Measurements from ENCODE around the gene DOCK1.

The DOCK1 gene

GRCh38 chr10:127089446-127089845, 184.2 kb downstream of the DOCK1 start:
- DNase-seq (ENCODE audit: low read depth) = no peak

- no peak for DNase-seq (ENCODE audit: low read depth)
Observed at GRCh38 chr10:127090138-127090537, 184.9 kb downstream of the DOCK1 start.

- no peak for DNase-seq (ENCODE audit: low read depth)
Observed at GRCh38 chr10:127091354-127091753, 186.1 kb downstream of the DOCK1 start.

GRCh38 chr10:127092916-127093315, 187.7 kb downstream of the DOCK1 start:
- no peak for DNase-seq (ENCODE audit: low read depth)

- DNase-seq (ENCODE audit: low read depth) = no peak
Observed at GRCh38 chr10:127094984-127095383, 189.8 kb downstream of the DOCK1 start.

GRCh38 chr10:127100983-127101615, 195.9 kb downstream of the DOCK1 start:
- DNase-seq (ENCODE audit: low read depth) = no peak

GRCh38 chr10:127102176-127102575, 196.9 kb downstream of the DOCK1 start:
- DNase-seq (ENCODE audit: low read depth) = no peak

GRCh38 chr10:127115100-127115499, 209.9 kb downstream of the DOCK1 start:
- no peak for DNase-seq (ENCODE audit: low read depth)

GRCh38 chr10:127117125-127117524, 211.9 kb downstream of the DOCK1 start:
- no peak for DNase-seq (ENCODE audit: low read depth)

GRCh38 chr10:127118034-127118433, 212.8 kb downstream of the DOCK1 start:
- no peak for DNase-seq (ENCODE audit: low read depth)

GRCh38 chr10:127119936-127120335, 214.7 kb downstream of the DOCK1 start:
- no peak for DNase-seq (ENCODE audit: low read depth)

- no peak for DNase-seq (ENCODE audit: low read depth)
Observed at GRCh38 chr10:127122831-127123230, 217.6 kb downstream of the DOCK1 start.

GRCh38 chr10:127123626-127124025, 218.4 kb downstream of the DOCK1 start:
- no peak for DNase-seq (ENCODE audit: low read depth)

GRCh38 chr10:127125331-127125730, 220.1 kb downstream of the DOCK1 start:
- no peak for DNase-seq (ENCODE audit: low read depth)

- no peak for DNase-seq (ENCODE audit: low read depth)
Observed at GRCh38 chr10:127127822-127128221, 222.6 kb downstream of the DOCK1 start.

- DNase-seq (ENCODE audit: low read depth) = no peak
Observed at GRCh38 chr10:127129104-127129503, 223.9 kb downstream of the DOCK1 start.

GRCh38 chr10:127132451-127132850, 227.2 kb downstream of the DOCK1 start:
- no peak for DNase-seq (ENCODE audit: low read depth)

GRCh38 chr10:127133225-127133624, 228.0 kb downstream of the DOCK1 start:
- no peak for DNase-seq (ENCODE audit: low read depth)

- no peak for DNase-seq (ENCODE audit: low read depth)
Observed at GRCh38 chr10:127133672-127134500, 228.7 kb downstream of the DOCK1 start.

GRCh38 chr10:127135844-127136577, 230.8 kb downstream of the DOCK1 start:
- no peak for DNase-seq (ENCODE audit: low read depth)

- no peak for DNase-seq (ENCODE audit: low read depth)
Observed at GRCh38 chr10:127137391-127137790, 232.2 kb downstream of the DOCK1 start.

GRCh38 chr10:127142136-127142535, 236.9 kb downstream of the DOCK1 start:
- DNase-seq (ENCODE audit: low read depth) = no peak

GRCh38 chr10:127142856-127143255, 237.6 kb downstream of the DOCK1 start:
- DNase-seq (ENCODE audit: low read depth) = no peak

Data from HS-27A (cell line).